ENCODE data around the gene ST6GAL1. TPM values are rescaled to one million over a fixed set of nuclear protein-coding genes. Genes with fewer than 3 reads are reported as not detected.

The ST6GAL1 gene
- total and polyA plus RNA-seq, 2 of the 13 experiments (the other 11 are each of a cell fraction or from before 2014, with no cell fraction given), result 79.9 to 164 TPM

DNA sequence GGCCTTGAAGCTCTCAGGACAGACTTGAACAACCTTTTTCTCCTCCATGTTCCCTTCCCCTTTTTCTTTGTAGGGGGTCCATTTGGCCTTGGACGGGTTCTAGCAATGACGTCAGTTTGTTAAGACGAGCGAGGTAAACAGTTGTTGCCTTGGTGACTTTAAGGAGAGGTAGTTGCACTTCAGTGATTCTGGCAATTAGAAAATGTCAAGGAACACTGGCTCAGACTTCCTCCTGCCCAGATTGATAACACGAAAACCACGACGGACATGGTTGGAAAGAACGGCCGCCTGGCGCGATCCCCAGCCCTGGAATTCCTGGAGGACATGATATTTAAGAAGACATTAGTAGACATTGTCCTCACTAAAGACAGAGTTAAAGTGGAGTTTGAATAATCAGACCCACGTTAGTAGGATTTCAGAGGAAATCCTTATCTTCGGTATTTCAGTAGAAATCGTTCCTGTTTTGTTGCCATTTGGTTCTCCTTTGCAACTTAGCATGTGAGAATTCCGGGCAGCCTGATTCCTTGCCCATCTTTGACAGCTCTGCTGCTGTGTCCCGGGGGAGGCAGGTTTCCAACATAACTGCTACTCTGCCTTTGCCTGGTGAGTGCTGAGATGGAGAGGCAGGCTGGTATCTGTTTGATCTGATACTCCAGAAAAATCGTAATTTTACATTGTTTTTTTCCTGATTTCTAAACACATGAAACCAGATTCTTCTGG is 87.3 kb downstream of the ST6GAL1 start:
- Histone ChIP-seq H3K9ac (ENCODE audit: insufficient read depth, low read depth, low read length) (no peak overlapping the region), H4K20me1 (ENCODE audit: insufficient read depth, low read length) (no peaks in the 10 kb centered on the region), H3K27me3 (ENCODE audit: control insufficient read depth in 1 of 2, insufficient read depth in 2 of 2, low read length in 2 of 2) (no peaks in the 10 kb centered on the region), H3K27ac (ENCODE audit: extremely low read length, insufficient read depth, low read length) (no peak overlapping the region), H3K4me1 (ENCODE audit: insufficient read depth, low read length) (peaks cover 13% of the 10 kb centered on the region), H3K79me2 (ENCODE audit: insufficient read depth, low read length) (no peaks in the 10 kb centered on the region), H2AFZ (ENCODE audit: low read length) (no peak overlapping the region), H3K9me3 (ENCODE audit: low read length) (no peaks in the 10 kb centered on the region), H3K4me3 (replicated peaks in 1 of 3; ENCODE audit: insufficient read depth in 1 of 3, low read depth in 2 of 3, low read length in 3 of 3) (no peak overlapping the region), H3K4me2 (ENCODE audit: low read depth, low read length) (no peak overlapping the region), H3K36me3 (replicated peaks in 1 of 2; ENCODE audit: control insufficient read depth in 1 of 2, insufficient read depth in 2 of 2, low read length in 2 of 2) (no peaks in the 10 kb centered on the region)
- TF ChIP-seq FOXP1 (IDR thresholded peaks at IDR 0.05) (no peak), FOXP1 (CRISPR knock-in tag; IDR thresholded peaks at IDR 0.05) (no peak), CBX1 (IDR thresholded peaks at IDR 0.05; ENCODE audit: low read depth) (no peak)
- TF ChIP-seq, protein P1, sequence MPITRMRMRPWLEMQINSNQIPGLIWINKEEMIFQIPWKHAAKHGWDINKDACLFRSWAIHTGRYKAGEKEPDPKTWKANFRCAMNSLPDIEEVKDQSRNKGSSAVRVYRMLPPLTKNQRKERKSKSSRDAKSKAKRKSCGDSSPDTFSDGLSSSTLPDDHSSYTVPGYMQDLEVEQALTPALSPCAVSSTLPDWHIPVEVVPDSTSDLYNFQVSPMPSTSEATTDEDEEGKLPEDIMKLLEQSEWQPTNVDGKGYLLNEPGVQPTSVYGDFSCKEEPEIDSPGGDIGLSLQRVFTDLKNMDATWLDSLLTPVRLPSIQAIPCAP (CRISPR knock-in tag; IDR thresholded peaks at IDR 0.05; ENCODE audit: low read depth), result no peak
- POLR2A ChIA-PET, result interaction anchor here (1.0 to 1.6 kb wide), 3 partner anchors 21 to 23 kb away, joined by 5 to 8 read pairs (median 5); no protein-coding TSS in a partner anchor
- no TSS peak for BruUV-seq (replicated peaks)
- WGBS (ENCODE audit: low lambda C conversion rate), result 91% methylated on average over 17 of the region's 17 CpGs
- DNase-seq (ENCODE audit: low spot score), result no peak
- in situ Hi-C loops (cut with HindIII; ENCODE audit: extremely low pct_ligation_motif_present, low pct_unique_long_range_greater_than_20kb) (no loop called here), intact Hi-C loops (cut with micrococcal nuclease; ENCODE audit: unreplicated experiment) (loop anchor here (2.0 kb wide), 1 partner anchor 169 kb away; no protein-coding TSS in a partner anchor)
- no peak for FAIRE-seq
- ATAC-seq, result no peak
- CTCF ChIA-PET (ENCODE audit: low intra/inter-chr PET ratio, low total read pairs), result no interaction called here

DNA sequence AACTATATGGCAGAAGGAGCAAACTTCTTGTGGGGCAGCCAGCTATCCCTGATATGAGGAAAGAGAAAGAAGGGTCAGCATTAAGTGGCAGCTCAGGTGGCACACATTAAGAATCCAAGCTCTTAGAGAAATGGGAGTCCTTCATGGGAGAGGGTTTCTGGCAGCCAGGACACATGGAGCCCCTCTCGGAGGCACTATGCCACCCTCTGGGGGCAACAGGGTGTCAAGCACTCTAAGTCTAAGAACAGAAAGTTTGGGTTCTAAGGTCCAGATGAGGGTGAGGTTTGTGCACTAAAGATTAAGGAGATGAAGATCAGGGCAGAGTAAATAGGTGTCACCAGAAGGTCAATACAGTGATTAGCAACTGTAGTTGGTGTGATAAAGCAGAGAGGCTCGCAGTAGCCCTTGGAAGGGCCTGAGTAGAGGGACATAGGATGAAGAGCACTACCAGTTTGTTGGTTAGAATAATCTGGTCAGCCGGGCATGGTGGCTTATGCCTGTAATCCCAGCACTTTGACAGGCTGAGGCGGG is 89.3 kb downstream of the ST6GAL1 start:
- H3K4me3 ChIP-seq (replicated peaks in 1 of 3; ENCODE audit: insufficient read depth in 1 of 3, low read depth in 2 of 3, low read length in 3 of 3), result no peak overlapping the region
- no peaks in the 10 kb centered on the region for H4K20me1 ChIP-seq (ENCODE audit: insufficient read depth, low read length)
- WGBS (ENCODE audit: low lambda C conversion rate), result 82% methylated on average over 4 of the region's 4 CpGs
- in situ Hi-C loops (cut with HindIII; ENCODE audit: extremely low pct_ligation_motif_present, low pct_unique_long_range_greater_than_20kb) (no loop called here), intact Hi-C loops (cut with micrococcal nuclease; ENCODE audit: unreplicated experiment) (loop anchor here (2.0 kb wide), 1 partner anchor 171 kb away; no protein-coding TSS in a partner anchor)
- H3K4me2 ChIP-seq (ENCODE audit: low read depth, low read length), result no peak overlapping the region
- peaks cover 13% of the 10 kb centered on the region for H3K4me1 ChIP-seq (ENCODE audit: insufficient read depth, low read length)
- no peaks in the 10 kb centered on the region for H3K9me3 ChIP-seq (ENCODE audit: low read length)
- ChIA-PET POLR2A (no interaction called here), CTCF (ENCODE audit: low intra/inter-chr PET ratio, low total read pairs) (no interaction called here)
- no peak overlapping the region for H2AFZ ChIP-seq (ENCODE audit: low read length)
- FAIRE-seq (peak; percentile 42), ATAC-seq (peak; percentile 56), DNase-seq (ENCODE audit: low spot score) (peak; percentile 9)
- H3K27ac ChIP-seq (ENCODE audit: extremely low read length, insufficient read depth, low read length), result no peak overlapping the region
- TF ChIP-seq ZNF780A (CRISPR knock-in tag; IDR thresholded peaks at IDR 0.05) (no peak), SMC3 (IDR thresholded peaks at IDR 0.05; ENCODE audit: low read length) (peak; percentile 27; the same call in 1 of the 2 replicates), STAG1 (CRISPR knock-in tag; IDR thresholded peaks at IDR 0.05) (peak; percentile 58), AGO1 (IDR thresholded peaks at IDR 0.05; ENCODE audit: low read depth, low read length, poor library complexity, severe bottlenecking) (no peak)
- TF ChIP-seq, protein P2, sequence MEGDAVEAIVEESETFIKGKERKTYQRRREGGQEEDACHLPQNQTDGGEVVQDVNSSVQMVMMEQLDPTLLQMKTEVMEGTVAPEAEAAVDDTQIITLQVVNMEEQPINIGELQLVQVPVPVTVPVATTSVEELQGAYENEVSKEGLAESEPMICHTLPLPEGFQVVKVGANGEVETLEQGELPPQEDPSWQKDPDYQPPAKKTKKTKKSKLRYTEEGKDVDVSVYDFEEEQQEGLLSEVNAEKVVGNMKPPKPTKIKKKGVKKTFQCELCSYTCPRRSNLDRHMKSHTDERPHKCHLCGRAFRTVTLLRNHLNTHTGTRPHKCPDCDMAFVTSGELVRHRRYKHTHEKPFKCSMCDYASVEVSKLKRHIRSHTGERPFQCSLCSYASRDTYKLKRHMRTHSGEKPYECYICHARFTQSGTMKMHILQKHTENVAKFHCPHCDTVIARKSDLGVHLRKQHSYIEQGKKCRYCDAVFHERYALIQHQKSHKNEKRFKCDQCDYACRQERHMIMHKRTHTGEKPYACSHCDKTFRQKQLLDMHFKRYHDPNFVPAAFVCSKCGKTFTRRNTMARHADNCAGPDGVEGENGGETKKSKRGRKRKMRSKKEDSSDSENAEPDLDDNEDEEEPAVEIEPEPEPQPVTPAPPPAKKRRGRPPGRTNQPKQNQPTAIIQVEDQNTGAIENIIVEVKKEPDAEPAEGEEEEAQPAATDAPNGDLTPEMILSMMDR (CRISPR knock-in tag; IDR thresholded peaks at IDR 0.05), result peak; percentile 53
- no peaks in the 10 kb centered on the region for H3K36me3 ChIP-seq (replicated peaks in 1 of 2; ENCODE audit: control insufficient read depth in 1 of 2, insufficient read depth in 2 of 2, low read length in 2 of 2)
- BruUV-seq (replicated peaks), result no TSS peak
- H3K79me2 ChIP-seq (ENCODE audit: insufficient read depth, low read length), result no peaks in the 10 kb centered on the region
- H3K9ac ChIP-seq (ENCODE audit: insufficient read depth, low read depth, low read length), result no peak overlapping the region
- H3K27me3 ChIP-seq (ENCODE audit: control insufficient read depth in 1 of 2, insufficient read depth in 2 of 2, low read length in 2 of 2), result no peaks in the 10 kb centered on the region

Data from HepG2 (cell line).